SU-DHL-6 (cell line): ENCODE measurements around the gene ATP6V0C.

Experiments
- H2AFZ ChIP-seq: fragments of 200-600 bp; sonication (generic); 2 replicates; pipeline ENCODE4 v1.6.1; 2014; ENCODE audit warnings: low read depth, mild to moderate bottlenecking, moderate library complexity, mixed read lengths, antibody characterized with exemption, low read length; ENCODE audit not compliant: severe bottlenecking
- H3F3A ChIP-seq: fragments of 200-600 bp; shearing (Covaris generic); 2 replicates; pipeline ENCODE4 v1.6.0; 2016; ENCODE audit warnings: antibody characterized with exemption, mild to moderate bottlenecking; ENCODE audit not compliant: insufficient read depth
- H3K27ac ChIP-seq: fragments of 200-600 bp; sonication (generic); 2 replicates; pipeline ENCODE4 v1.5.1; 2016; ENCODE audit warnings: low read depth, mild to moderate bottlenecking, low read length, moderate library complexity, mixed read lengths
- H3K27me3 ChIP-seq: fragments of 200-600 bp; sonication (generic), shearing (Covaris generic); 2 replicates; pipeline ENCODE4 v1.6.0; 2014; ENCODE audit warnings: mild to moderate bottlenecking, low read length
- H3K36me3 ChIP-seq: fragments of 200-600 bp; sonication (generic); 2 replicates; pipeline ENCODE4 v1.6.1; 2014; ENCODE audit warnings: mild to moderate bottlenecking, low read length, mixed read lengths
- H3K4me2 ChIP-seq: fragments of 300-600, 200-600 bp; shearing (Covaris generic), sonication (generic); 2 replicates; pipeline ENCODE4 v1.6.0; 2014; ENCODE audit warnings: low read length, low read depth, mild to moderate bottlenecking; ENCODE audit not compliant: poor library complexity, severe bottlenecking
- H3K4me3 ChIP-seq: fragments of 200-600 bp; sonication (generic); 2 replicates; pipeline ENCODE4 v1.5.1; 2014; ENCODE audit warnings: antibody characterized with exemption, low read length, mild to moderate bottlenecking, mixed read lengths; ENCODE audit not compliant: insufficient read depth, poor library complexity, severe bottlenecking
- H3K79me2 ChIP-seq: fragments of 200-600 bp; sonication (generic); 2 replicates; pipeline ENCODE4 v1.6.1; 2014; ENCODE audit warnings: mild to moderate bottlenecking, low read length, moderate library complexity; ENCODE audit not compliant: insufficient read depth
- H3K9ac ChIP-seq: fragments of 200-600 bp; sonication (generic); 2 replicates; pipeline ENCODE4 v1.7.0; 2014; ENCODE audit warnings: mild to moderate bottlenecking, low read length
- H3K9me2 ChIP-seq: fragments of 200-600 bp; sonication (generic); replicated peaks from 2 replicates; pipeline ENCODE4 v1.6.1; 2014; ENCODE audit warnings: low read length; ENCODE audit not compliant: insufficient read depth
- H3K9me3 ChIP-seq: fragments of 200-600 bp; sonication (generic); 2 replicates; pipeline ENCODE4 v1.6.1; 2014; ENCODE audit warnings: low read length, mixed read lengths; ENCODE audit not compliant: insufficient read depth
- H4K20me1 ChIP-seq: fragments of 200-600 bp; sonication (generic); 2 replicates; pipeline ENCODE4 v1.6.1; 2014; ENCODE audit warnings: low read depth, mild to moderate bottlenecking, antibody characterized with exemption, low read length, moderate library complexity, mixed read lengths
- CTCF ChIP-seq: fragments of 200-600 bp; sonication (generic); IDR thresholded peaks from one replicate; pipeline ENCODE4 v1.5.1; 2017; ENCODE audit warnings: antibody characterized with exemption, mild to moderate bottlenecking, low read length, moderate library complexity; ENCODE audit not compliant: insufficient read depth, poor library complexity, severe bottlenecking
- EZH2phosphoT487 ChIP-seq: fragments of 200-600 bp; sonication (generic), shearing (Covaris generic); conservative IDR thresholded peaks from 2 replicates; pipeline ENCODE4 v1.6.1; 2018; ENCODE audit warnings: mild to moderate bottlenecking, antibody characterized with exemption, low read length, moderate library complexity, mixed read lengths

ATP6V0C gene

GRCh38 chr16:2511996-2512734 lies 1.6 kb upstream of the ATP6V0C start:
- no peak overlapping the region for H3K4me2 ChIP-seq
- H3K9me2 ChIP-seq, result no peaks in the 10 kb centered on the region
- no peak overlapping the region for H3K9ac ChIP-seq
- H3K4me3 ChIP-seq, result no peak overlapping the region
- no peaks in the 10 kb centered on the region for H3K27me3 ChIP-seq
- no peaks in the 10 kb centered on the region for H3K9me3 ChIP-seq
- no peaks in the 10 kb centered on the region for H3K36me3 ChIP-seq
- no peak overlapping the region for H2AFZ ChIP-seq
- no peak overlapping the region for H3K27ac ChIP-seq
- peaks cover 33% of the 10 kb centered on the region for H3K79me2 ChIP-seq
- TF ChIP-seq EZH2phosphoT487 (no peak), CTCF (no peak)
- H3F3A ChIP-seq, result 0 out of 2 replicates have a peak, but pooled peaks cover 3% of the 10 kb centered on the region
- H4K20me1 ChIP-seq, result no peaks in the 10 kb centered on the region

DNA sequence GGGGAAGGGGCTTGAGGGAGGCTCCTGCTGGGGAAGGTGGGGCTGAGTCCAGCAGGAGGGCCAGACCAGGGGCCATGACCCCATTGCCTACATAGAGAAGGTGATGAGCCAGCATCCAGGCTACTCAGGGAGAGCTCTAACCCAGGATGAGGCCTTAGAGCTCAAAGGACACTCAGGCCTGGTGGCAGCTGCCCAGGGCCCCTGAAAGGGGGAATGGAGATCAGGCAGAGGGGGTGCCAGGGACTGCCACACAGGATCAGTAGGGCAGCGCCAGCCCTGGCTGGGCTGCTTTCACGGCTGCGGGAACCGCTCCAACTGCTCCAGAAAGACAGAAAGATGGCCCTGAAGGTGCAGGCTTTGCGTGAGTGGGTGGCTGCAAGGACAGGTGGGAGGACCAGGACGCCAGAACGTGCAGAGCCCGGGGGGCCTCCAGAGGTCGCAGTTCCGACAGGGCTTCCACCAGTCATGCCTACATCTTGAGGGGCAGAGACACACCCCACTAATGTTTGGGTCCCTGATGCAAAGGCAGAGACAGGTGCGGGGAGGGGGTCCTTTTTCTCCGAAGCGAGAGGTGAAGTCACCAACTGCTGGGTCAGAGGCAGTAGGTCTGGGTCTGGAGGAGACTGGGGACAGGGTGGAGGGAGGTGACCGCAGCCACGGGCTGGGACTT lies 882 bp upstream of the ATP6V0C start:
- no peaks in the 10 kb centered on the region for H3K27me3 ChIP-seq
- no peaks in the 10 kb centered on the region for H4K20me1 ChIP-seq
- H3K79me2 ChIP-seq, result peaks cover 40% of the 10 kb centered on the region
- H3K4me3 ChIP-seq, result peak overlapping the region; percentile 97
- peak overlapping the region; percentile 95 for H3K9ac ChIP-seq
- no peaks in the 10 kb centered on the region for H3K9me3 ChIP-seq
- peak overlapping the region; percentile 82 for H2AFZ ChIP-seq
- no peaks in the 10 kb centered on the region for H3K9me2 ChIP-seq
- TF ChIP-seq CTCF, result peak; percentile 35
- no peak for TF ChIP-seq EZH2phosphoT487
- 0 out of 2 replicates have a peak, but pooled peaks cover 3% of the 10 kb centered on the region for H3F3A ChIP-seq
- H3K4me2 ChIP-seq, result peak overlapping the region; percentile 90
- H3K36me3 ChIP-seq, result no peaks in the 10 kb centered on the region
- peak overlapping the region; percentile 87 for H3K27ac ChIP-seq

DNA sequence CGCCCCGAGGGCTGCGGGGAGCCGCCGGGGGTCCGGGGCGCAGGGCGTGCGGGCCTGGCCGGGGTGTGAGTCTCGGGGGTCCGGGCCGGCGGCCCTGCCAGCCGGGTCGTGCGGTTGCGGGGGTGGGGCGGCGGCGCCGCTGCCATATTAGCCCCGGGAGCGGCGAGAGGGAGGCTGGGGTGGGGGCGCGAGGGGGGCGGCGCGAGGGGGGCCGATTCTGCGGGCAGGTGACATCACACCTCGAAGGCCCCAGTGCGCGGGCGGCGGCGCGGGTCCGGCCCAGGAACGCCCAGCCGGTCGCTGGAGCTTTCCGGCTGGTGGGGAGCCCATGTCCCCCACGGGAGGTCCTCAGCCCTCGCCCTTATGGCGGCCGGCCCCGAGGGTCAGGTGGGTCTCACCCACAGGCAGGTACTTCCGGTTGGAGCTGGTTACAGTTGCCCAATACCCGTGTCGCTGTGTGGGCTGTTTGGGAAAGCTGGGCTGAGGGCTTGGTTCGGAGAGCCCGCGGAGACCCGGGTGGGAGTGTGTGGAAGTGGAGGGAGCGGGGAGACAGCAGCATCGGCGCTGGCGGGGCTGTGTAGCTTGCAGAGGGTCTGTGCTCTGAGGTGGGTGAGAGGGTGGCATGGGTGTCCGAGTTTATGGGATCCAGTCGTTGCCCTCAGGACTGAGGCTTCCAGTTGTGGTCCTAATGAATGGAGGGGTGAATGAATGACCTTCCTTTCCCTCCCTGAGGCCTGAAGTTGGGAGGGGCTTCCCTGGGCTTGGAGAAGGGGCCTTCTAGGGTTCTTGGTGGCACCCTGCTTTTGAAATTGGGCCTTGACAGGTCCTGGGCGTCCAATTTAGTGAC lies 804 bp downstream of the ATP6V0C start:
- peak overlapping the region; percentile 87 for H3K27ac ChIP-seq
- TF ChIP-seq EZH2phosphoT487 (no peak), CTCF (no peak)

More for the DNA sequence above, 804 bp downstream of the ATP6V0C start:
- Histone ChIP-seq H4K20me1 (no peaks in the 10 kb centered on the region), H3K79me2 (peaks cover 56% of the 10 kb centered on the region), H3K27me3 (no peaks in the 10 kb centered on the region), H3K4me2 (peak overlapping the region; percentile 90), H3K9ac (peak overlapping the region; percentile 95), H2AFZ (no peak overlapping the region), H3K36me3 (no peaks in the 10 kb centered on the region), H3K9me3 (no peaks in the 10 kb centered on the region), H3K4me3 (peak overlapping the region; percentile 97), H3F3A (0 out of 2 replicates have a peak, but pooled peaks cover 3% of the 10 kb centered on the region), H3K9me2 (no peaks in the 10 kb centered on the region)
